ENCODE data around the gene ANKRD28. TPM values are rescaled to one million over a fixed set of nuclear protein-coding genes. Genes with fewer than 3 reads are reported as not detected.

Gene ANKRD28
- total RNA-seq, 1 experiment from 2014 or later = 89.3 TPM

GRCh38 chr3:15803921-15804320, 6.1 kb upstream of the ANKRD28 start:
- Histone ChIP-seq H3K4me3 (ENCODE audit: low read depth in 2 of 2, low read length in 2 of 2) (no peak overlapping the region), H3K4me1 (ENCODE audit: control insufficient read depth, insufficient read depth, low read length) (peaks cover 28% of the 10 kb centered on the region), H3K36me3 (ENCODE audit: control insufficient read depth, insufficient read depth, low read length) (no peaks in the 10 kb centered on the region), H3K27ac (ENCODE audit: low read length) (peak overlapping the region; percentile 77; the same call in 1 of the 2 replicates), H3K9me3 (ENCODE audit: control insufficient read depth, insufficient read depth, low read depth, low read length) (no peaks in the 10 kb centered on the region), H3K27me3 (ENCODE audit: control insufficient read depth, insufficient read depth, low read length) (no peaks in the 10 kb centered on the region)
- DNase-seq (ENCODE audit: low read depth, low spot score) (no peak), ATAC-seq (no peak)
- POLR2A ChIA-PET = no interaction called here
- intact Hi-C loops (cut with micrococcal nuclease; ENCODE audit: unreplicated experiment) (no loop called here), in situ Hi-C loops (cut with HindIII; ENCODE audit: low pct_unique_long_range_greater_than_20kb, low sequenced_read_pairs) (no loop called here)
- TF ChIP-seq TCF7L2 (IDR thresholded peaks at IDR 0.05; ENCODE audit: low read depth, low read length) (no peak), REST (IDR thresholded peaks at IDR 0.05; ENCODE audit: insufficient read depth in 1 of 2, low read depth in 2 of 2, low read length in 1 of 2) (no peak), CTCF (IDR thresholded peaks at IDR 0.05) (no peak), SIN3A (IDR thresholded peaks at IDR 0.05; ENCODE audit: borderline replicate concordance, insufficient read depth, low read depth, low read length) (no peak), POLR2AphosphoS5 (IDR thresholded peaks at IDR 0.05; ENCODE audit: low read depth, low read length) (no peak)
- BruUV-seq (replicated peaks) = no TSS peak
- CTCF ChIA-PET = no interaction called here

- H3K27me3 ChIP-seq (ENCODE audit: control insufficient read depth, insufficient read depth, low read length) = no peaks in the 10 kb centered on the region
- POLR2A ChIA-PET = interaction anchor here (0.5 to 0.6 kb wide), 2 partner anchors 29 to 579 kb away, joined by 3 to 4 read pairs; no protein-coding TSS in a partner anchor
- H3K4me3 ChIP-seq (ENCODE audit: low read depth in 2 of 2, low read length in 2 of 2) = no peak overlapping the region
- DNase-seq (ENCODE audit: low read depth, low spot score) = no peak
- in situ Hi-C loops (cut with HindIII; ENCODE audit: low pct_unique_long_range_greater_than_20kb, low sequenced_read_pairs) = no loop called here
- peak overlapping the region; percentile 98 for H3K27ac ChIP-seq (ENCODE audit: low read length)
- no peaks in the 10 kb centered on the region for H3K36me3 ChIP-seq (ENCODE audit: control insufficient read depth, insufficient read depth, low read length)
- no peak for ATAC-seq
- CTCF ChIA-PET = no interaction called here
- peaks cover 38% of the 10 kb centered on the region for H3K4me1 ChIP-seq (ENCODE audit: control insufficient read depth, insufficient read depth, low read length)
- BruUV-seq (replicated peaks) = no TSS peak
- TF ChIP-seq REST (IDR thresholded peaks at IDR 0.05; ENCODE audit: insufficient read depth in 1 of 2, low read depth in 2 of 2, low read length in 1 of 2) (no peak), CTCF (IDR thresholded peaks at IDR 0.05) (no peak), POLR2AphosphoS5 (IDR thresholded peaks at IDR 0.05; ENCODE audit: low read depth, low read length) (no peak), SIN3A (IDR thresholded peaks at IDR 0.05; ENCODE audit: borderline replicate concordance, insufficient read depth, low read depth, low read length) (no peak), TCF7L2 (IDR thresholded peaks at IDR 0.05; ENCODE audit: low read depth, low read length) (no peak)
- H3K9me3 ChIP-seq (ENCODE audit: control insufficient read depth, insufficient read depth, low read depth, low read length) = no peaks in the 10 kb centered on the region
- intact Hi-C loops (cut with micrococcal nuclease; ENCODE audit: unreplicated experiment) = no loop called here
Observed at GRCh38 chr3:15801298-15801697, 3.5 kb upstream of the ANKRD28 start.
